Activated B cell treated with CpG ODN at 0.5 μM for 24 hours (primary cell): ENCODE data around the gene ADAMTS15. TPM values are rescaled to one million over a fixed set of nuclear protein-coding genes. Genes with fewer than 3 reads are reported as not detected.

Experiments
- ATAC-seq: fragments of 200-7000 bp; cut with Tn5 transposase; one replicate; pipeline ENCODE4 v1.10.0; 2021; ENCODE audit warnings: low read depth, mild to moderate bottlenecking, moderate library complexity
- CTCF ChIA-PET: fragments of 350-600 bp; sonication (Branson Sonifier 250); formaldehyde crosslinking; loops from one replicate; lab custom pipeline; 2021; ENCODE audit warnings: antibody characterized with exemption; lab: Charles Lee
- POLR2A ChIA-PET: fragments of 350-600 bp; sonication (Branson Sonifier 250); formaldehyde crosslinking; loops from one replicate; lab custom pipeline; 2021; ENCODE audit warnings: antibody characterized with exemption; lab: Charles Lee
- DNase-seq: peaks from one replicate; pipeline ENCODE4 v3.0.0; 2022
- H3K27ac Mint-ChIP-seq: one replicate; pipeline ENCODE4 v1.8.0; 2020; ENCODE audit warnings: mixed read lengths
- H3K27me3 Mint-ChIP-seq: one replicate; pipeline ENCODE4 v1.8.0; 2021; ENCODE audit warnings: mixed read lengths
- H3K36me3 Mint-ChIP-seq: one replicate; pipeline ENCODE4 v1.8.0; 2021; ENCODE audit warnings: low read depth, mixed read lengths
- H3K4me1 Mint-ChIP-seq: one replicate; pipeline ENCODE4 v1.8.0; 2021; ENCODE audit warnings: mixed read lengths
- H3K4me3 Mint-ChIP-seq: one replicate; pipeline ENCODE4 v1.8.0; 2020; ENCODE audit warnings: mild to moderate bottlenecking, mixed read lengths
- H3K9me3 Mint-ChIP-seq: one replicate; pipeline ENCODE4 v1.8.0; 2020; ENCODE audit warnings: mixed read lengths
- CTCF ChIP-seq: fragments of 200-600 bp; IDR thresholded peaks from one replicate; pipeline ENCODE4 v1.8.0; 2022; ENCODE audit warnings: antibody characterized with exemption, mild to moderate bottlenecking
- intact Hi-C: fragments of 100-400 bp; cut with micrococcal nuclease; formaldehyde crosslinking; loops from one replicate; pipeline ENCODE4 v1.15.1; 2024
- total RNA-seq: library from RNA; stranded (reverse); gene quantifications from 2 replicates; pipeline ENCODE4 v1.2.3, GENCODE V29; 2022

ADAMTS15 gene
- total RNA-seq, 1 donor from 2014 or later: not detected

DNA sequence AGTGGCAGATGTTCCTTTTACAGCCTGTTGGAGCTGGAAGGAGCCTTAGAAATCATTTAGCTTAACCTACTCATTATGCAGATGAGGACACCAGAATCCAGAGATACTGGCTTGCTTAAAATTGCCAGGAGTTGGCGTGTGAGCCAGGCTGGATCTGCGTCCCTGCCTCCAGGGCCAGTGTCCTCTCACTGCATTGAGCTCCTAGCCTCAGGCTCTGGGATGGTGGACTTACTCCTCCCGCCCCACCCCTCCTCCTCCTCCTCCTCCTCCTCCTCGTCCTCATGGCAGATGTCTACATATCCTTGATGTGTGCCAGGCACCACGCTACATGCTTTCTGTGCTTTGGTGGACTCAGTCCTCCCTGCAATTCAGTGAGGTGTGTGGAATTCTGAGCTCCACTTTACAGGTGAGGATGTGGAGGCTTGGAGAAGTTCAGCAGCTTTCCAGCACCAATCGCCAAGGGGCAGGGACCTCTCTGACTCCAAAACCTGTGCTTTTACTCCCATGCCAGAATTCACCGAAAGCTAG is 24.1 kb downstream of the ADAMTS15 start:
- Mint-ChIP-seq H3K27me3 (no peaks in the 10 kb centered on the region), H3K4me1 (no peaks in the 10 kb centered on the region), H3K4me3 (no peak overlapping the region), H3K36me3 (no peaks in the 10 kb centered on the region), H3K27ac (no peak overlapping the region), H3K9me3 (no peaks in the 10 kb centered on the region)
- DNase-seq (no peak), ATAC-seq (no peak)
- no peak for TF ChIP-seq CTCF
- ChIA-PET POLR2A (no interaction called here), CTCF (no interaction called here)
- intact Hi-C loops: no loop called here

DNA sequence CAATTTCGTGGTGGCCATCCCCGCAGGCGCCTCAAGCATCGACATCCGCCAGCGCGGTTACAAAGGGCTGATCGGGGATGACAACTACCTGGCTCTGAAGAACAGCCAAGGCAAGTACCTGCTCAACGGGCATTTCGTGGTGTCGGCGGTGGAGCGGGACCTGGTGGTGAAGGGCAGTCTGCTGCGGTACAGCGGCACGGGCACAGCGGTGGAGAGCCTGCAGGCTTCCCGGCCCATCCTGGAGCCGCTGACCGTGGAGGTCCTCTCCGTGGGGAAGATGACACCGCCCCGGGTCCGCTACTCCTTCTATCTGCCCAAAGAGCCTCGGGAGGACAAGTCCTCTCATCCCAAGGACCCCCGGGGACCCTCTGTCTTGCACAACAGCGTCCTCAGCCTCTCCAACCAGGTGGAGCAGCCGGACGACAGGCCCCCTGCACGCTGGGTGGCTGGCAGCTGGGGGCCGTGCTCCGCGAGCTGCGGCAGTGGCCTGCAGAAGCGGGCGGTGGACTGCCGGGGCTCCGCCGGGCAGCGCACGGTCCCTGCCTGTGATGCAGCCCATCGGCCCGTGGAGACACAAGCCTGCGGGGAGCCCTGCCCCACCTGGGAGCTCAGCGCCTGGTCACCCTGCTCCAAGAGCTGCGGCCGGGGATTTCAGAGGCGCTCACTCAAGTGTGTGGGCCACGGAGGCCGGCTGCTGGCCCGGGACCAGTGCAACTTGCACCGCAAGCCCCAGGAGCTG is 24.8 kb downstream of the ADAMTS15 start:
- Mint-ChIP-seq H3K4me1 (no peaks in the 10 kb centered on the region), H3K27ac (no peak overlapping the region), H3K36me3 (no peaks in the 10 kb centered on the region), H3K9me3 (no peaks in the 10 kb centered on the region), H3K4me3 (no peak overlapping the region), H3K27me3 (no peaks in the 10 kb centered on the region)
- POLR2A ChIA-PET: no interaction called here
- ATAC-seq (no peak), DNase-seq (no peak)
- CTCF ChIA-PET: no interaction called here
- intact Hi-C loops: no loop called here
- TF ChIP-seq CTCF: no peak

GRCh38 chr11:130473795-130474377 is 25.4 kb downstream of the ADAMTS15 start:
- intact Hi-C loops: no loop called here
- ChIA-PET POLR2A (no interaction called here), CTCF (no interaction called here)
- no peaks in the 10 kb centered on the region for H3K27me3 Mint-ChIP-seq
- H3K9me3 Mint-ChIP-seq: no peaks in the 10 kb centered on the region
- ATAC-seq: no peak
- H3K4me1 Mint-ChIP-seq: no peaks in the 10 kb centered on the region
- no peak overlapping the region for H3K4me3 Mint-ChIP-seq
- no peak for TF ChIP-seq CTCF
- no peak overlapping the region for H3K27ac Mint-ChIP-seq
- DNase-seq: no peak
- no peaks in the 10 kb centered on the region for H3K36me3 Mint-ChIP-seq

DNA sequence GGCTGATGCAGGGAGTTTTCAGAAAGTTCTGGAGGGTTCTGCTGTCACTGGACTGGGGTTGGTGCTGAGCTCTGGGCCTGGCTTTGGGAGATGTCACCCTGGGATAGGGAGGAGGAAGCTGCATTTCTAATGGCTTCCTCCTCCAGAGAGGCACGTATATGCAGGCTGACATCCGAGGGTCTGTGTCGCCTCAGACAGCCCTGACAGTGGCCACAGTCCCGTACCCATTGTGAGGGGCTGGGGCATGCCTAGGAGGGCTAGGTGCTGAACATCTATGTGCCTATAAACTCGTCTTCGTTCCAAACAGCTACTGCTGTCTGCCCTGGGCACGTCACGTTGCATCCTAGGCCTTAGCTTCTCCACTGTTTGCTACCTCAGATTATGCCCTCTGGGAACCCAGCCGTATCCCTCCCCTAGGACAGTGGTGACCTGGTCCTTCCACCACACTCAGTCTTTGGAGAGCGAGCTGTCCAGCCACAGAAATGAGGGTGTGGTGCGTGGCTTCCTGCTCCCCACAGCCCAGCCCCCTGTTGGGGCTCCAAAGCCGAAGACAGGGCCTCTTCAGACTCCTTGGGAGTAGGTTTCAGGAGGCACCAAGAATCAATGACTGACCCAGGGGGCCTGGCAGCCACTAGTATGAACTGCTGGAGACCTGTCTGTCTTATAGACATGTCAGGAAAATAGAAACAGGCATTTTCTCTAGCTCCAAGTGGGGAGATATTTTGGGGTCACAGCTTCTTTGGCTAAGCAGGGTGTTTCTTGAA is 26.4 kb downstream of the ADAMTS15 start:
- Mint-ChIP-seq H3K27me3 (no peaks in the 10 kb centered on the region), H3K9me3 (no peaks in the 10 kb centered on the region), H3K4me3 (no peak overlapping the region), H3K27ac (no peak overlapping the region), H3K36me3 (no peaks in the 10 kb centered on the region), H3K4me1 (no peaks in the 10 kb centered on the region)
- no peak for DNase-seq
- CTCF ChIA-PET: no interaction called here
- TF ChIP-seq CTCF: no peak
- ATAC-seq: no peak
- intact Hi-C loops: no loop called here
- POLR2A ChIA-PET: no interaction called here
